CD4-positive, alpha-beta T cell treated with Interferon alpha-2 for 1 hour (primary cell): ENCODE results near the gene GFRA1.

Experiments
- DNase-seq, 2 donors: peaks; one replicate each; pipeline ENCODE4 v3.0.0-alpha.2; 2020 to 2022

The GFRA1 gene

GRCh38 chr10:116270771-116271592 is 2.0 kb downstream of the GFRA1 start:
- DNase-seq = no peak

GRCh38 chr10:116270126-116270770 is 2.8 kb downstream of the GFRA1 start:
- no peak for DNase-seq

GRCh38 chr10:116269619-116270018 is 3.4 kb downstream of the GFRA1 start:
- no peak for DNase-seq

- DNase-seq = no peak
Measured at GRCh38 chr10:116268976-116269375, 4.0 kb downstream of the GFRA1 start.

GRCh38 chr10:116265686-116266085 is 7.3 kb downstream of the GFRA1 start:
- no peak for DNase-seq

- no peak for DNase-seq
Measured at GRCh38 chr10:116263870-116264655, 8.9 kb downstream of the GFRA1 start.

- DNase-seq = no peak
Measured at GRCh38 chr10:116262678-116263077, 10.3 kb downstream of the GFRA1 start.

- DNase-seq = no peak
Measured at GRCh38 chr10:116260599-116260998, 12.4 kb downstream of the GFRA1 start.

GRCh38 chr10:116259638-116260037 is 13.4 kb downstream of the GFRA1 start:
- no peak for DNase-seq

- no peak for DNase-seq
Measured at GRCh38 chr10:116257785-116258184, 15.2 kb downstream of the GFRA1 start.

- no peak for DNase-seq
Measured at GRCh38 chr10:116256752-116257259, 16.2 kb downstream of the GFRA1 start.

GRCh38 chr10:116255886-116256751 is 16.9 kb downstream of the GFRA1 start:
- DNase-seq = no peak

GRCh38 chr10:116254422-116255155 is 18.4 kb downstream of the GFRA1 start:
- DNase-seq = no peak

GRCh38 chr10:116253716-116254115 is 19.3 kb downstream of the GFRA1 start:
- DNase-seq = no peak

- no peak for DNase-seq
Measured at GRCh38 chr10:116251602-116252395, 21.2 kb downstream of the GFRA1 start.

GRCh38 chr10:116247691-116248090 is 25.3 kb downstream of the GFRA1 start:
- DNase-seq = no peak

GRCh38 chr10:116246263-116246662 is 26.7 kb downstream of the GFRA1 start:
- no peak for DNase-seq

GRCh38 chr10:116245156-116245555 is 27.9 kb downstream of the GFRA1 start:
- DNase-seq = no peak

- no peak for DNase-seq
Measured at GRCh38 chr10:116241642-116242410, 31.2 kb downstream of the GFRA1 start.

- DNase-seq = no peak
Measured at GRCh38 chr10:116241085-116241484, 31.9 kb downstream of the GFRA1 start.
